ENCODE data around the gene KRT3. TPM values are rescaled to one million over a fixed set of nuclear protein-coding genes. Genes with fewer than 3 reads are reported as not detected.

The KRT3 gene
- total and polyA plus RNA-seq, 12 donors = not detected

DNA sequence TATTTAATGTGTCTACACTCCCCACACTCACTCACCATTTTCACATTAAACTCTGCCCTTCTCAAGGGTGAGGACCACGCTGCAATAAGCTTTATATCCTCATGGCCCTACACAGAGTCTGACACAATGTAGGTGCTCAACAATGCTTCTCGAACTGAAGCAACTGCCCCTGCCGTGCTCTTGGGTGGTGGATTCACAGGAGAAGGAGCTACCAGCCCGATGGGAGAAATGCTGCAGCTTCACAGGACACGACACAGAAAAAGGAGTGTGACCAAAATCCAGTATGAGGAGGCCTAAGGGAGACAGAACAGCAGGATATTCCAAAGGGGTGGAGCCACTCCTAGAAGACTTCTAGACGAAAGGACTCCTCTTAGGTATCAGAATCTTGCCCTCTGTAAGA, 6.5 kb upstream of the KRT3 start:
- DNase-seq = no peak
- no peak overlapping the region for H3K27ac ChIP-seq
- no peaks in the 10 kb centered on the region for H3K4me1 ChIP-seq (replicated peaks in 1 of 2)
- H3K9me3 ChIP-seq (replicated peaks in 1 of 3) = no peaks in the 10 kb centered on the region
- no peaks in the 10 kb centered on the region for H3K36me3 ChIP-seq (replicated peaks in 1 of 2)
- WGBS, 4 donors = 61 to 66% (median 66%) methylated on average over 6 of the region's 6 CpGs
- TF ChIP-seq POLR2A (IDR thresholded peaks at IDR 0.05) = no peak
- TF ChIP-seq, protein P1, sequence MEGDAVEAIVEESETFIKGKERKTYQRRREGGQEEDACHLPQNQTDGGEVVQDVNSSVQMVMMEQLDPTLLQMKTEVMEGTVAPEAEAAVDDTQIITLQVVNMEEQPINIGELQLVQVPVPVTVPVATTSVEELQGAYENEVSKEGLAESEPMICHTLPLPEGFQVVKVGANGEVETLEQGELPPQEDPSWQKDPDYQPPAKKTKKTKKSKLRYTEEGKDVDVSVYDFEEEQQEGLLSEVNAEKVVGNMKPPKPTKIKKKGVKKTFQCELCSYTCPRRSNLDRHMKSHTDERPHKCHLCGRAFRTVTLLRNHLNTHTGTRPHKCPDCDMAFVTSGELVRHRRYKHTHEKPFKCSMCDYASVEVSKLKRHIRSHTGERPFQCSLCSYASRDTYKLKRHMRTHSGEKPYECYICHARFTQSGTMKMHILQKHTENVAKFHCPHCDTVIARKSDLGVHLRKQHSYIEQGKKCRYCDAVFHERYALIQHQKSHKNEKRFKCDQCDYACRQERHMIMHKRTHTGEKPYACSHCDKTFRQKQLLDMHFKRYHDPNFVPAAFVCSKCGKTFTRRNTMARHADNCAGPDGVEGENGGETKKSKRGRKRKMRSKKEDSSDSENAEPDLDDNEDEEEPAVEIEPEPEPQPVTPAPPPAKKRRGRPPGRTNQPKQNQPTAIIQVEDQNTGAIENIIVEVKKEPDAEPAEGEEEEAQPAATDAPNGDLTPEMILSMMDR (IDR thresholded peaks at IDR 0.05) = no peak
- H3K4me3 ChIP-seq = no peak overlapping the region
- intact Hi-C loops (cut with DNase I) = no loop called here
- H3K27me3 ChIP-seq = no peaks in the 10 kb centered on the region

DNA sequence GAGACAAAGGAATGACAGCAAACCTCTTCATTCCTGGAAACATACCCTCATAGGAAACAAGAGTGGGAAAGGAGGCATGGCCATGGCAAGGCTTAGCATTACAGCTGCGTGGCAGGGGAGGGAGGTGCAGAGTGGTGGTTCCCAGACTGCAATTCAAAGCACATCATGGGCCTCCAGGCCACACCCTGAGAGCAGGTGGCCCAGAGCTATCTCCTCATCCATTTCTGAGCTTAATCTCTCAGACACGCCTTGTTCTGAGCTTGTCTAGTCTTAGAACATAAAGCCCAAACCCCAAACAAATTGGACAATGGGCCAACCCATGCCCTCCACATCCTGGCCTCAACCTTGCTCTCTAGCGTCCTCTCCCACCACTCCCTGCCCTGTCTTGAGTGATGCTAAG, 5.9 kb upstream of the KRT3 start:
- 52 to 66% (median 56%) methylated on average over 2 to 3 of the region's 3 CpGs for WGBS, 4 donors
- intact Hi-C loops (cut with DNase I) = no loop called here

DNA sequence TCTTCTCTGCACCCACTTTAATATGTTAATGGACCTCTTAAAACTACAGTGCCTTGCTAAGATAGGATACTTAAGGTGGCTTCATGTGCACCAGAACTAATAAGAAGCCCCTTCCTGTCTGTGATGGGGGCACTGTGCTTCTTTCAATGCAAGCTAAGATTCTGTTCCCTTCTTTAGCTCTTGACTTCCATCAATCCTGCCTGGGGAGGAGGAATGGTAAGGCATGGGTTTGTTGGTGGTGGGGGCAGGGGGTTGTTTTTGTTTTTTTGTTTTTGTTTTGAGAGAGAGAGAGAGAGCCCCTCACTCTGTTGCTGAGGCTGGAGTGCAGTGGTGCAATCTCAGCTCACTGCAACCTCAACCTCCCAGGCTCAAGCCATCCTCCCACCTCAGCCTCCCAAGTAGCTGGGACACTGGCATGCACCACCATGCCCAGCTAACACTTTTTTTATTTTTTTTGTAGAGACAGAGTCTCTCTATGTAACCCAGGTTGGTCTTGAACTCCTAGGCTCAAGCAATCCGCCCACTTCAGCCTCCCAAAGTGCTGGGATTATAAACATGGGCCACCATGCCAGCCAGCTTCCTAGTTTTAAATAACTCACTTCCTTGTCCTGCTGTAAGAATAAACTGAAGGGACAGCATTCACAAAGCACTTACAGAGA, 4.5 kb upstream of the KRT3 start:
- 87 to 100% (median 91%) methylated on average over 1 of the region's 1 CpG for WGBS, 4 donors
- Histone ChIP-seq H3K27ac (no peak overlapping the region), H3K36me3 (replicated peaks in 1 of 2) (no peaks in the 10 kb centered on the region), H3K27me3 (no peaks in the 10 kb centered on the region), H3K4me3 (no peak overlapping the region), H3K9me3 (replicated peaks in 1 of 3) (no peaks in the 10 kb centered on the region), H3K4me1 (replicated peaks in 1 of 2) (no peaks in the 10 kb centered on the region)
- TF ChIP-seq, protein P1 (IDR thresholded peaks at IDR 0.05) = no peak
- no peak for TF ChIP-seq POLR2A (IDR thresholded peaks at IDR 0.05)
- DNase-seq = no peak
- intact Hi-C loops (cut with DNase I) = no loop called here

More for the DNA sequence above, 5.9 kb upstream of the KRT3 start:
- Histone ChIP-seq H3K27ac (no peak overlapping the region), H3K27me3 (no peaks in the 10 kb centered on the region), H3K9me3 (replicated peaks in 1 of 3) (no peaks in the 10 kb centered on the region), H3K36me3 (replicated peaks in 1 of 2) (no peaks in the 10 kb centered on the region), H3K4me3 (no peak overlapping the region), H3K4me1 (replicated peaks in 1 of 2) (no peaks in the 10 kb centered on the region)
- no peak for DNase-seq
- TF ChIP-seq, protein P1 (IDR thresholded peaks at IDR 0.05) = no peak
- no peak for TF ChIP-seq POLR2A (IDR thresholded peaks at IDR 0.05)

DNA sequence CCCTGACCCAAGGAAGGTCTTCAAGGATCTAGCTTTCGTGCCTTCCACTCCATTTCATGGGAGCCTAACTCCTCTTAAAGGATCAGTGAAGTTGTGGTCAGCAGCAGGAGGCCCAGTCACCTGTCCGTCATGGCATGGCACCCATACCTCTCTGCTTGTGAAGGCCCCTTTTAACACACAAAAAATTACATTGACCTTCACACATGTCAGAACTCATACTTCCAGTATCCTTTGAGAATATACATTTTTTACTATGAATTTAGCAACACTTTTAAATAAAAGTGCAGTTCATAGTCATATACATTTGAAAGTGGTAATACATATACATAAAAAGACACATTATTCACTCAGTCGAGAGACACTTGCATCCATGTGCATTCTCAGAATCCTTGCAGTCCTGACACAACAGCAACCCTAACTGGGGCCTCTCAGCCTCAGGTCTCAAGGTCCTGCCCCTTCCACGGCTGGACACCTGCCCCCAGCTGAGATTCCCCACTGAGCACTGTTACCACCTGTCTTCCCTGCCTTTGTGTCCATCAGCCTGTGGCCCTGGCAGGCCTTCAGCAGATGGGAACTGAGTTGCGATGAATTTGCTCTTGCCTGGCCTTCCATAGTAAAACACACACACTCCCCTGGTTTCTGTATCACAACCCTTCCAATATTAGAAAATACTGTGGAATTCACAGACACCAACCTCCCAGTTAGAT, 3.7 kb upstream of the KRT3 start:
- DNase-seq = no peak
- Histone ChIP-seq H3K4me3 (no peak overlapping the region), H3K27ac (no peak overlapping the region), H3K9me3 (replicated peaks in 1 of 3) (no peaks in the 10 kb centered on the region), H3K27me3 (no peaks in the 10 kb centered on the region), H3K4me1 (replicated peaks in 1 of 2) (no peaks in the 10 kb centered on the region), H3K36me3 (replicated peaks in 1 of 2) (no peaks in the 10 kb centered on the region)
- intact Hi-C loops (cut with DNase I) = no loop called here
- 74 to 81% (median 77%) methylated on average over 5 of the region's 5 CpGs for WGBS, 4 donors
- no peak for TF ChIP-seq POLR2A (IDR thresholded peaks at IDR 0.05)
- TF ChIP-seq, protein P1 (IDR thresholded peaks at IDR 0.05) = no peak
